H9 (cell line): ENCODE results near the gene TMOD3. TPM values are rescaled to one million over a fixed set of nuclear protein-coding genes. Genes with fewer than 3 reads are reported as not detected.

Experiments
- DNase-seq: peaks from one replicate; pipeline ENCODE4 v3.0.0-alpha.2; 2017
- H2AFZ ChIP-seq: one replicate; pipeline ENCODE4 v1.6.1; 2013; ENCODE audit warnings: mild to moderate bottlenecking, low read length, control low read depth, moderate library complexity
- H2AK5ac ChIP-seq: 2 replicates; pipeline ENCODE4 v1.6.1; 2013; ENCODE audit warnings: low read length, control low read depth, mixed read lengths; ENCODE audit not compliant: insufficient read length
- H2BK120ac ChIP-seq: one replicate; pipeline ENCODE4 v1.6.1; 2013; ENCODE audit warnings: low read depth, mild to moderate bottlenecking, low read length, control low read depth, inconsistent platforms; ENCODE audit not compliant: poor library complexity, severe bottlenecking
- H2BK12ac ChIP-seq: 2 replicates; pipeline ENCODE4 v1.6.1; 2013; ENCODE audit warnings: low read length, control low read depth, mixed read lengths, low read depth; ENCODE audit not compliant: insufficient read length
- H2BK15ac ChIP-seq: 2 replicates; pipeline ENCODE4 v1.6.1; 2013; ENCODE audit warnings: low read depth, low read length, control low read depth
- H2BK20ac ChIP-seq: one replicate; pipeline ENCODE4 v1.6.1; 2013; ENCODE audit warnings: low read depth, mild to moderate bottlenecking, low read length, control low read depth, inconsistent platforms; ENCODE audit not compliant: poor library complexity, severe bottlenecking
- H2BK5ac ChIP-seq: 2 replicates; pipeline ENCODE4 v1.6.1; 2013; ENCODE audit warnings: low read length, control low read depth, mixed read lengths; ENCODE audit not compliant: insufficient read length
- H3K14ac ChIP-seq: 2 replicates; pipeline ENCODE4 v1.6.1; 2013; ENCODE audit warnings: low read length, control low read depth; ENCODE audit not compliant: insufficient read depth
- H3K18ac ChIP-seq: 2 replicates; pipeline ENCODE4 v1.6.1; 2013; ENCODE audit warnings: low read depth, mild to moderate bottlenecking, mixed read lengths, low read length, control low read depth; ENCODE audit not compliant: insufficient read length
- H3K23ac ChIP-seq: 2 replicates; pipeline ENCODE4 v1.6.1; 2013; ENCODE audit warnings: low read length, control low read depth, mixed read lengths, low read depth; ENCODE audit not compliant: insufficient read length
- H3K23me2 ChIP-seq: 2 replicates; pipeline ENCODE4 v1.6.1; 2013; ENCODE audit warnings: low read depth, mild to moderate bottlenecking, mixed read lengths, low read length, control low read depth; ENCODE audit not compliant: insufficient read length, poor library complexity, severe bottlenecking
- H3K27ac ChIP-seq: 2 replicates; pipeline ENCODE4 v1.5.1; 2013; ENCODE audit warnings: low read length, control low read depth, mixed read lengths, low read depth; ENCODE audit not compliant: insufficient read length
- H3K27me3 ChIP-seq: 2 replicates; pipeline ENCODE4 v1.6.1; 2013; ENCODE audit warnings: low read length, control low read depth, inconsistent platforms; ENCODE audit not compliant: insufficient read depth
- H3K4ac ChIP-seq: 2 replicates; pipeline ENCODE4 v1.6.1; 2013; ENCODE audit warnings: low read depth, mild to moderate bottlenecking, control low read depth, inconsistent platforms, low read length, moderate library complexity
- H3K4me1 ChIP-seq: 2 replicates; pipeline ENCODE4 v1.6.1; 2013; ENCODE audit warnings: low read length, control low read depth, inconsistent platforms; ENCODE audit not compliant: insufficient read depth
- H3K4me2 ChIP-seq: 2 replicates; pipeline ENCODE4 v1.6.1; 2013; ENCODE audit warnings: low read length, control low read depth, mixed read lengths; ENCODE audit not compliant: insufficient read length, insufficient read depth
- H3K56ac ChIP-seq: 2 replicates; pipeline ENCODE4 v1.6.1; 2013; ENCODE audit warnings: low read depth, mild to moderate bottlenecking, mixed read lengths, low read length, control low read depth; ENCODE audit not compliant: insufficient read length
- H3K79me1 ChIP-seq: 2 replicates; pipeline ENCODE4 v1.6.1; 2013; ENCODE audit warnings: low read depth, mild to moderate bottlenecking, moderate library complexity, low read length, control low read depth, inconsistent platforms; ENCODE audit not compliant: insufficient read depth, poor library complexity, severe bottlenecking
- H3K79me2 ChIP-seq: 2 replicates; pipeline ENCODE4 v1.6.1; 2013; ENCODE audit warnings: low read length, control low read depth, inconsistent platforms; ENCODE audit not compliant: insufficient read depth
- H3K9ac ChIP-seq: 2 replicates; pipeline ENCODE4 v1.6.1; 2013; ENCODE audit warnings: low read length, control low read depth, mixed read lengths; ENCODE audit not compliant: insufficient read length; ENCODE audit errors: extremely low read depth
- H3K9me3 ChIP-seq: one replicate; pipeline ENCODE4 v1.6.1; 2013; ENCODE audit warnings: low read depth, low read length, inconsistent platforms; ENCODE audit not compliant: control insufficient read depth
- H3T11ph ChIP-seq: one replicate; pipeline ENCODE4 v1.6.1; 2013; ENCODE audit warnings: mild to moderate bottlenecking, low read length, control low read depth, inconsistent platforms
- H4K20me1 ChIP-seq: one replicate; pipeline ENCODE4 v1.6.1; 2013; ENCODE audit not compliant: control insufficient read depth, insufficient read length, insufficient read depth
- H4K5ac ChIP-seq: 2 replicates; pipeline ENCODE4 v1.6.1; 2013; ENCODE audit warnings: low read depth, mild to moderate bottlenecking, mixed read lengths, low read length, control low read depth; ENCODE audit not compliant: insufficient read length
- H4K8ac ChIP-seq: replicated peaks from 2 replicates; pipeline ENCODE4 v1.6.1; 2013; ENCODE audit warnings: low read length, control low read depth, mixed read lengths, low read depth; ENCODE audit not compliant: insufficient read length
- H4K91ac ChIP-seq: 2 replicates; pipeline ENCODE4 v1.6.1; 2013; ENCODE audit warnings: low read depth, mild to moderate bottlenecking, moderate library complexity, mixed read lengths, low read length, control low read depth; ENCODE audit not compliant: insufficient read length
- H3K27ac Mint-ChIP-seq, 3 experiments: 2 replicates in 2 of 3; 3 replicates in 1 of 3; pipeline ENCODE4 v1.8.0; 2020 to 2021; ENCODE audit warnings: mixed read lengths in 3 of 3, mild to moderate bottlenecking in 1 of 3, moderate library complexity in 1 of 3
- H3K27me3 Mint-ChIP-seq: 2 replicates; pipeline ENCODE4 v1.8.0; 2021; ENCODE audit warnings: low read depth, mild to moderate bottlenecking, moderate library complexity, mixed read lengths
- H3K36me3 Mint-ChIP-seq, 3 experiments: 2 replicates in 2 of 3; 3 replicates in 1 of 3; pipeline ENCODE4 v1.8.0; 2020 to 2021; ENCODE audit warnings: low read depth in 3 of 3, mixed read lengths in 3 of 3; ENCODE audit not compliant: insufficient read depth in 1 of 3
- H3K4me1 Mint-ChIP-seq, 2 experiments: 2 replicates each; pipeline ENCODE4 v1.8.0; 2020; ENCODE audit warnings: mixed read lengths in 2 of 2
- H3K4me3 Mint-ChIP-seq, 2 experiments: 2 replicates in 1 of 2; 3 replicates in 1 of 2; pipeline ENCODE4 v1.8.0; 2020 to 2021; ENCODE audit warnings: mild to moderate bottlenecking in 2 of 2, mixed read lengths in 2 of 2, moderate library complexity in 1 of 2
- H3K9me3 Mint-ChIP-seq, 2 experiments: 2 replicates in 1 of 2; 3 replicates in 1 of 2; pipeline ENCODE4 v1.8.0; 2020; ENCODE audit warnings: mild to moderate bottlenecking in 2 of 2, mixed read lengths in 2 of 2, moderate library complexity in 1 of 2
- CTCF ChIP-seq: fragments of 200-600 bp; sonication (generic); conservative IDR thresholded peaks from 3 replicates; pipeline ENCODE4 v1.8.0; 2021; ENCODE audit warnings: antibody characterized with exemption, mild to moderate bottlenecking
- WGBS: extraction: QIAGEN DNeasy Blood & Tissue Kit; methylation state at CpG from one replicate; pipeline ENCODE4 v1.1.7; 2013; ENCODE audit warnings: missing lambda C conversion rate, low lambda C conversion rate, mixed read lengths; ENCODE audit not compliant: insufficient read length; ENCODE audit errors: extremely low coverage; 5-methylcytosine and 5-hydroxymethylcytosine counted together
- total RNA-seq: library from RNA; stranded (reverse); gene quantifications from 2 replicates; pipeline ENCODE4 v1.2.1, GENCODE V29; 2021

The TMOD3 gene
- total RNA-seq, 1 experiment from 2014 or later, result 24.7 TPM

- no peak overlapping the region for H2BK120ac ChIP-seq
- no peak overlapping the region for H2BK5ac ChIP-seq
- no peak overlapping the region for H4K8ac ChIP-seq
- H3K23me2 ChIP-seq, result no peaks in the 10 kb centered on the region
- H3K79me2 ChIP-seq, result no peaks in the 10 kb centered on the region
- H3K4me3 Mint-ChIP-seq, result no peak overlapping the region
- H3K27me3 Mint-ChIP-seq, result no peaks in the 10 kb centered on the region
- no peak overlapping the region for H3T11ph ChIP-seq
- H3K9ac ChIP-seq, result no peak overlapping the region
- WGBS, result no CpG with 5 or more reads among the region's 5 CpGs
- H3K79me1 ChIP-seq, result peaks cover 3% of the 10 kb centered on the region
- no peak overlapping the region for H3K27ac ChIP-seq
- no peak overlapping the region for H3K18ac ChIP-seq
- H3K14ac ChIP-seq, result no peak overlapping the region
- H4K91ac ChIP-seq, result no peak overlapping the region
- no peaks in the 10 kb centered on the region for H4K20me1 ChIP-seq
- no peak overlapping the region for H4K5ac ChIP-seq
- H3K9me3 ChIP-seq, result no peaks in the 10 kb centered on the region
- DNase-seq, result no peak
- TF ChIP-seq CTCF, result no peak
- no peak overlapping the region for H3K56ac ChIP-seq
- no peak overlapping the region for H3K4me2 ChIP-seq
- H3K4ac ChIP-seq, result no peak overlapping the region
- no peaks in the 10 kb centered on the region for H3K27me3 ChIP-seq
- H3K4me1 ChIP-seq, result peaks cover 9% of the 10 kb centered on the region; the same call in 1 of the 2 replicates
- no peak overlapping the region for H2BK20ac ChIP-seq
- no peaks in the 10 kb centered on the region for H3K9me3 Mint-ChIP-seq
- H2AK5ac ChIP-seq, result no peak overlapping the region
- H3K36me3 Mint-ChIP-seq, result no peaks in the 10 kb centered on the region
- H2BK12ac ChIP-seq, result no peak overlapping the region
- H2AFZ ChIP-seq, result no peak overlapping the region
- no peak overlapping the region for H3K23ac ChIP-seq
- peak overlapping the region in 2 of 3 experiments; percentile 3 to 18; a peak in 2 of 7 replicates for H3K27ac Mint-ChIP-seq
- no peak overlapping the region for H2BK15ac ChIP-seq
- H3K4me1 Mint-ChIP-seq, result peaks cover 34 to 38% of the 10 kb centered on the region in 2 experiments
Measured at GRCh38 chr15:51856714-51857380, 27.4 kb downstream of the TMOD3 start.
